HCT116 (cell line): Measurements from ENCODE around the gene ATF7. TPM values are rescaled to one million over a fixed set of nuclear protein-coding genes. Genes with fewer than 3 reads are reported as not detected.

ENCODE experiments used
- ATAC-seq: fragments of 200-7000 bp; cut with Tn5 transposase; 2 replicates; pipeline ENCODE4 v1.9.1; 2020; ENCODE audit warnings: mild to moderate bottlenecking, moderate library complexity
- BruUV-seq: library from RNA; stranded (reverse); fragments of 400-500 nt; replicated peaks from 2 replicates; lab custom pipeline; 2021; lab: Mats Ljungman, UMichigan
- CTCF ChIA-PET: fragments of 300-600 bp; sonication (Branson Sonifier 250); formaldehyde crosslinking; loops from one replicate; lab custom pipeline; 2021; ENCODE audit warnings: antibody characterized with exemption; lab: Charles Lee
- POLR2A ChIA-PET: fragments of 300-600, 350-600 bp; sonication (Branson Sonifier 250); formaldehyde crosslinking; loops from one replicate; lab custom pipeline; 2021; ENCODE audit warnings: antibody characterized with exemption; lab: Charles Lee
- RAD21 ChIA-PET, 2 experiments: fragments of 300-600 bp; sonication (Branson Sonifier 250); formaldehyde crosslinking; loops; one replicate each; lab custom pipeline; 2023; ENCODE audit warnings: low total read pairs in 2 of 2; ENCODE audit not compliant: uncharacterized antibody in 2 of 2, unreplicated experiment in 2 of 2, low non-redundant PET in 1 of 2; lab: Charles Lee
- DNase-seq: peaks from one replicate; pipeline ENCODE4 v3.0.0-alpha.2; 2010; ENCODE audit warnings: low read depth, low spot score
- H2AFZ ChIP-seq: fragments of 200-600 bp; shearing (Covaris generic), sonication (generic); 2 replicates; pipeline ENCODE4 v1.6.1; 2017; ENCODE audit warnings: low read depth, mixed run types, mixed read lengths, antibody characterized with exemption, low read length; ENCODE audit not compliant: poor library complexity, severe bottlenecking
- H3K27ac ChIP-seq: 2 replicates; pipeline ENCODE4 v1.5.1; 2012; ENCODE audit warnings: low read depth, low read length
- H3K27me3 ChIP-seq: fragments of 200-600 bp; sonication (generic); 2 replicates; pipeline ENCODE4 v1.6.1; 2016; ENCODE audit warnings: mixed run types, low read length, mixed read lengths; ENCODE audit not compliant: insufficient read depth
- H3K36me3 ChIP-seq, 2 experiments: fragments of 200-500 bp in 1 of 2; fragments of 200-600 bp in 1 of 2; sonication (Bioruptor generic) in 1 of 2; sonication (generic) in 1 of 2; 2 replicates each; pipeline versions ENCODE4 v1.5.1 to v1.6.1; 2014 to 2016; ENCODE audit warnings: low read length in 2 of 2, inconsistent platforms in 1 of 2, mixed read lengths in 1 of 2, mixed run types in 1 of 2; ENCODE audit not compliant: insufficient read depth in 2 of 2, control insufficient read depth in 1 of 2
- H3K4me1 ChIP-seq, 2 experiments: fragments of 200-600 bp in 1 of 2; sonication (generic) in 1 of 2; 2 replicates each; pipeline versions ENCODE4 v1.5.1 to v1.6.1; 2012 to 2017; ENCODE audit warnings: low read length in 2 of 2, inconsistent platforms in 1 of 2, mild to moderate bottlenecking in 1 of 2, mixed read lengths in 1 of 2, mixed run types in 1 of 2, moderate library complexity in 1 of 2; ENCODE audit not compliant: insufficient read depth in 2 of 2, control insufficient read depth in 1 of 2
- H3K4me2 ChIP-seq: fragments of 200-600 bp; sonication (generic); 2 replicates; pipeline ENCODE4 v1.6.1; 2017; ENCODE audit warnings: mixed run types, low read length, mixed read lengths
- H3K4me3 ChIP-seq, 2 experiments: fragments of 200-600 bp in 1 of 2; sonication (generic) in 1 of 2; replicated peaks in 1 of 2; 2 replicates each; pipeline ENCODE4 v1.5.1; 2011 to 2016; ENCODE audit warnings: low read length in 2 of 2, control low read depth in 1 of 2, low read depth in 1 of 2, mild to moderate bottlenecking in 1 of 2, mixed read lengths in 1 of 2, mixed run types in 1 of 2
- H3K79me2 ChIP-seq: fragments of 200-600 bp; sonication (generic); 2 replicates; pipeline ENCODE4 v1.6.1; 2017; ENCODE audit warnings: mild to moderate bottlenecking, mixed run types, low read length, moderate library complexity, mixed read lengths; ENCODE audit not compliant: insufficient read depth
- H3K9ac ChIP-seq: fragments of 200-600 bp; sonication (generic); 2 replicates; pipeline ENCODE4 v1.6.1; 2016; ENCODE audit warnings: low read length, mixed read lengths
- H3K9me2 ChIP-seq: fragments of 200-600 bp; sonication (generic), shearing (Covaris generic); 2 replicates; pipeline ENCODE4 v1.6.1; 2017; ENCODE audit warnings: mixed run types, mild to moderate bottlenecking, moderate library complexity; ENCODE audit not compliant: insufficient read depth
- H3K9me3 ChIP-seq, 2 experiments: fragments of 200-500 bp in 1 of 2; fragments of 200-600 bp in 1 of 2; sonication (Bioruptor generic) in 1 of 2; sonication (generic) in 1 of 2; 2 replicates each; pipeline ENCODE4 v1.6.1; 2014 to 2017; ENCODE audit warnings: low read length in 2 of 2, mixed read lengths in 2 of 2, inconsistent platforms in 1 of 2, low read depth in 1 of 2, mild to moderate bottlenecking in 1 of 2, mixed run types in 1 of 2, moderate library complexity in 1 of 2; ENCODE audit not compliant: control insufficient read depth in 1 of 2, insufficient read depth in 1 of 2
- H4K20me1 ChIP-seq: fragments of 200-600 bp; sonication (generic), shearing (Covaris generic); 2 replicates; pipeline ENCODE4 v1.6.1; 2017; ENCODE audit warnings: mixed run types, mild to moderate bottlenecking, moderate library complexity; ENCODE audit not compliant: insufficient read depth
- CEBPB ChIP-seq: IDR thresholded peaks from 2 replicates; pipeline ENCODE4 v1.6.1; 2012; ENCODE audit warnings: low read depth
- EGR1 ChIP-seq: IDR thresholded peaks from 2 replicates; pipeline ENCODE4 v1.6.1; 2012; ENCODE audit warnings: low read depth
- EZH2 ChIP-seq: fragments of 200-600 bp; sonication (generic); IDR thresholded peaks from 2 replicates; pipeline ENCODE4 v1.6.1; 2017; ENCODE audit warnings: antibody characterized with exemption, mixed run types
- FOSL1 ChIP-seq: IDR thresholded peaks from 2 replicates; pipeline ENCODE4 v1.6.1; 2012; ENCODE audit warnings: low read depth
- POLR2A ChIP-seq: IDR thresholded peaks from 2 replicates; pipeline ENCODE4 v1.7.0; 2011; ENCODE audit warnings: borderline replicate concordance; ENCODE audit not compliant: insufficient read depth, insufficient read length; ENCODE audit errors: extremely low read depth
- POLR2AphosphoS5 ChIP-seq: IDR thresholded peaks from 2 replicates; pipeline ENCODE4 v1.6.1; 2011; ENCODE audit warnings: mild to moderate bottlenecking, low read depth, low read length, moderate library complexity
- TCF7L2 ChIP-seq: IDR thresholded peaks from 2 replicates; pipeline ENCODE4 v1.7.0; 2011; ENCODE audit warnings: borderline replicate concordance, inconsistent platforms; ENCODE audit not compliant: insufficient read depth, insufficient read length; ENCODE audit errors: extremely low read depth
- YY1 ChIP-seq: IDR thresholded peaks from 2 replicates; pipeline ENCODE4 v1.6.1; 2011; ENCODE audit warnings: low read length, low read depth, moderate library complexity, mild to moderate bottlenecking; ENCODE audit not compliant: insufficient replicate concordance; ENCODE audit errors: extremely low read depth
- ZFX ChIP-seq: fragments of 450-650 bp; IDR thresholded peaks from 2 replicates; pipeline ENCODE4 v1.6.1; 2017
- ZNF274 ChIP-seq: fragments of 200-500 bp; sonication (Bioruptor generic); IDR thresholded peaks from 2 replicates; pipeline ENCODE4 v1.6.1; 2014; ENCODE audit warnings: mild to moderate bottlenecking, low read depth, low read length, inconsistent platforms
- intact Hi-C: fragments of 100-400 bp; cut with micrococcal nuclease; formaldehyde crosslinking; loops from 2 replicates; pipeline ENCODE4 v1.10.0; 2022
- total RNA-seq: library from RNA; stranded (reverse); gene quantifications from one replicate; pipeline ENCODE4 v1.2.1, GENCODE V29; 2021; ENCODE audit not compliant: unreplicated experiment
- TF ChIP-seq, protein P1 (sequence below): IDR thresholded peaks from 2 replicates; pipeline ENCODE4 v1.6.1; 2011; ENCODE audit warnings: mild to moderate bottlenecking, low read length, moderate library complexity; ENCODE audit not compliant: insufficient replicate concordance; ENCODE audit errors: extremely low read depth
- TF ChIP-seq, protein P2 (sequence below): IDR thresholded peaks from 2 replicates; pipeline ENCODE4 v1.6.1; 2012
- TF ChIP-seq, protein P3 (sequence below): IDR thresholded peaks from 2 replicates; pipeline ENCODE4 v1.6.1; 2012; ENCODE audit warnings: low read depth
- TF ChIP-seq, protein P4 (sequence below): IDR thresholded peaks from 2 replicates; pipeline ENCODE4 v1.6.1; 2012
- TF ChIP-seq, protein P5 (sequence below), 3 experiments: fragments of 200-600 bp in 1 of 3; sonication (generic) in 1 of 3; IDR thresholded peaks in 2 of 3; conservative IDR thresholded peaks in 1 of 3; 2 replicates each; pipeline ENCODE4 v1.5.1; 2012 to 2017; ENCODE audit warnings: low read depth in 2 of 3, low read length in 2 of 3, antibody characterized with exemption in 1 of 3, borderline replicate concordance in 1 of 3, control low read depth in 1 of 3, mild to moderate bottlenecking in 1 of 3, mixed read lengths in 1 of 3, mixed run types in 1 of 3, moderate library complexity in 1 of 3; ENCODE audit not compliant: insufficient read depth in 1 of 3

ATF7 gene
- total RNA-seq, 1 experiment from 2014 or later, result 24.0 TPM

DNA sequence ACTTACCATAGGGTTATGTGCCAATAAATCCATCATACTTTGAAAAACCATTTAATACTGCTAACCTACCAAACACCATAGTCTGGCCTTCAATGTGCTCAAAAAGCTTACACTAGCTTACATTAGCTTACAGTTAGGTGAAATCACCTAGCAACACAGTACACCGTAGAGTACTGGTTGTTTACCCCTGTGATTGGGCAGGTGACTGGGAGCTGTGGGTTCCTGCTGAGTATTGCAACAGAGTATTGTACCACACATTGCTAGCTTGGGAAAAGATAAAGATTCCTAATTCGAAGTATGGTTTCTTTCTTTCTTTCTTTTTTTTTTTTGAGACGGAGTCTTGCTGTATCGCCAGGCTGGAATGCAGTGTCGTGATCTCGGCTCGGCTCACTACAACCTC lies 44.1 kb upstream of the ATF7 start (continued):
- TF ChIP-seq, protein P1, sequence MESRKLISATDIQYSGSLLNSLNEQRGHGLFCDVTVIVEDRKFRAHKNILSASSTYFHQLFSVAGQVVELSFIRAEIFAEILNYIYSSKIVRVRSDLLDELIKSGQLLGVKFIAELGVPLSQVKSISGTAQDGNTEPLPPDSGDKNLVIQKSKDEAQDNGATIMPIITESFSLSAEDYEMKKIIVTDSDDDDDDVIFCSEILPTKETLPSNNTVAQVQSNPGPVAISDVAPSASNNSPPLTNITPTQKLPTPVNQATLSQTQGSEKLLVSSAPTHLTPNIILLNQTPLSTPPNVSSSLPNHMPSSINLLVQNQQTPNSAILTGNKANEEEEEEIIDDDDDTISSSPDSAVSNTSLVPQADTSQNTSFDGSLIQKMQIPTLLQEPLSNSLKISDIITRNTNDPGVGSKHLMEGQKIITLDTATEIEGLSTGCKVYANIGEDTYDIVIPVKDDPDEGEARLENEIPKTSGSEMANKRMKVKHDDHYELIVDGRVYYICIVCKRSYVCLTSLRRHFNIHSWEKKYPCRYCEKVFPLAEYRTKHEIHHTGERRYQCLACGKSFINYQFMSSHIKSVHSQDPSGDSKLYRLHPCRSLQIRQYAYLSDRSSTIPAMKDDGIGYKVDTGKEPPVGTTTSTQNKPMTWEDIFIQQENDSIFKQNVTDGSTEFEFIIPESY, result no peak

DNA sequence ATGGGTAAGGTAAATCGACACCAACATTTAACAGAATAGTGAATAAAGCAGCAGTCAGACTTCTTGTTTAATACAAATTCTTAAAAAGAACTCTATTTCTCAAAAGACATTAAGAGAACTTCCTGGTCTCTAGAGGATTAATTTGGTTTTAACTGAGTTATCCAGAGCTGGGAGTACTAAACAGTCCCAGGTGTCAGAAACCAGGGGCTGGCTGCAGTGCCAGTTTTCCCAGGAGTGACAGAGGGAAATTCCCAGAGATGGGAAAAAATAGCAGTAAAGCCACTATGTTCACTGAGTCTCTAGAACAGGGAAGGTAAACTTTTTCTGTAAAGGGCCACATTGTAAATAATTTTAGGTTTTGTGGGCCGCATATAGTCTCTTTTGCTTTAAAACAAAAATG lies 40.9 kb upstream of the ATF7 start:
- Histone ChIP-seq H3K79me2 (peaks cover 18% of the 10 kb centered on the region; the same call in 1 of the 2 replicates), H2AFZ (no peak overlapping the region), H3K4me2 (peak overlapping the region; percentile 30; the same call in 1 of the 2 replicates), H3K4me1 (peaks cover 12 to 49% of the 10 kb centered on the region in 2 experiments), H3K9me3 (no peaks in the 10 kb centered on the region), H3K9me2 (no peaks in the 10 kb centered on the region), H3K27me3 (no peaks in the 10 kb centered on the region), H3K4me3 (no peak overlapping the region), H3K27ac (peak overlapping the region; percentile 18; the same call in 1 of the 2 replicates), H4K20me1 (peaks cover 5% of the 10 kb centered on the region; the same call in 1 of the 2 replicates), H3K36me3 (peaks cover 14 to 55% of the 10 kb centered on the region in 2 experiments; a peak in 3 of 4 replicates), H3K9ac (no peak overlapping the region)
- DNase-seq (no peak), ATAC-seq (no peak)
- no TSS peak for BruUV-seq
- intact Hi-C loops, result no loop called here
- ChIA-PET RAD21 (no interaction called here), POLR2A (interaction anchor here (0.8 kb wide), 1 partner anchor 8 kb away, joined by 3 read pairs; no protein-coding TSS in a partner anchor), CTCF (interaction anchor here (1.9 kb wide), 1 partner anchor 9 kb away, joined by 6 read pairs; the partner anchor contains the start of gene ATP5MC2)
- TF ChIP-seq ZNF274 (no peak), EGR1 (no peak), POLR2A (no peak), EZH2 (no peak), POLR2AphosphoS5 (no peak), FOSL1 (no peak), YY1 (no peak), CEBPB (no peak), TCF7L2 (no peak), ZFX (no peak)
- TF ChIP-seq, protein P2, sequence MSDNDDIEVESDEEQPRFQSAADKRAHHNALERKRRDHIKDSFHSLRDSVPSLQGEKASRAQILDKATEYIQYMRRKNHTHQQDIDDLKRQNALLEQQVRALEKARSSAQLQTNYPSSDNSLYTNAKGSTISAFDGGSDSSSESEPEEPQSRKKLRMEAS, result no peak
- TF ChIP-seq, protein P3, sequence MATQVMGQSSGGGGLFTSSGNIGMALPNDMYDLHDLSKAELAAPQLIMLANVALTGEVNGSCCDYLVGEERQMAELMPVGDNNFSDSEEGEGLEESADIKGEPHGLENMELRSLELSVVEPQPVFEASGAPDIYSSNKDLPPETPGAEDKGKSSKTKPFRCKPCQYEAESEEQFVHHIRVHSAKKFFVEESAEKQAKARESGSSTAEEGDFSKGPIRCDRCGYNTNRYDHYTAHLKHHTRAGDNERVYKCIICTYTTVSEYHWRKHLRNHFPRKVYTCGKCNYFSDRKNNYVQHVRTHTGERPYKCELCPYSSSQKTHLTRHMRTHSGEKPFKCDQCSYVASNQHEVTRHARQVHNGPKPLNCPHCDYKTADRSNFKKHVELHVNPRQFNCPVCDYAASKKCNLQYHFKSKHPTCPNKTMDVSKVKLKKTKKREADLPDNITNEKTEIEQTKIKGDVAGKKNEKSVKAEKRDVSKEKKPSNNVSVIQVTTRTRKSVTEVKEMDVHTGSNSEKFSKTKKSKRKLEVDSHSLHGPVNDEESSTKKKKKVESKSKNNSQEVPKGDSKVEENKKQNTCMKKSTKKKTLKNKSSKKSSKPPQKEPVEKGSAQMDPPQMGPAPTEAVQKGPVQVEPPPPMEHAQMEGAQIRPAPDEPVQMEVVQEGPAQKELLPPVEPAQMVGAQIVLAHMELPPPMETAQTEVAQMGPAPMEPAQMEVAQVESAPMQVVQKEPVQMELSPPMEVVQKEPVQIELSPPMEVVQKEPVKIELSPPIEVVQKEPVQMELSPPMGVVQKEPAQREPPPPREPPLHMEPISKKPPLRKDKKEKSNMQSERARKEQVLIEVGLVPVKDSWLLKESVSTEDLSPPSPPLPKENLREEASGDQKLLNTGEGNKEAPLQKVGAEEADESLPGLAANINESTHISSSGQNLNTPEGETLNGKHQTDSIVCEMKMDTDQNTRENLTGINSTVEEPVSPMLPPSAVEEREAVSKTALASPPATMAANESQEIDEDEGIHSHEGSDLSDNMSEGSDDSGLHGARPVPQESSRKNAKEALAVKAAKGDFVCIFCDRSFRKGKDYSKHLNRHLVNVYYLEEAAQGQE, result no peak
- TF ChIP-seq, protein P4, sequence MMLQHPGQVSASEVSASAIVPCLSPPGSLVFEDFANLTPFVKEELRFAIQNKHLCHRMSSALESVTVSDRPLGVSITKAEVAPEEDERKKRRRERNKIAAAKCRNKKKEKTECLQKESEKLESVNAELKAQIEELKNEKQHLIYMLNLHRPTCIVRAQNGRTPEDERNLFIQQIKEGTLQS, result no peak
- TF ChIP-seq, protein P5, sequence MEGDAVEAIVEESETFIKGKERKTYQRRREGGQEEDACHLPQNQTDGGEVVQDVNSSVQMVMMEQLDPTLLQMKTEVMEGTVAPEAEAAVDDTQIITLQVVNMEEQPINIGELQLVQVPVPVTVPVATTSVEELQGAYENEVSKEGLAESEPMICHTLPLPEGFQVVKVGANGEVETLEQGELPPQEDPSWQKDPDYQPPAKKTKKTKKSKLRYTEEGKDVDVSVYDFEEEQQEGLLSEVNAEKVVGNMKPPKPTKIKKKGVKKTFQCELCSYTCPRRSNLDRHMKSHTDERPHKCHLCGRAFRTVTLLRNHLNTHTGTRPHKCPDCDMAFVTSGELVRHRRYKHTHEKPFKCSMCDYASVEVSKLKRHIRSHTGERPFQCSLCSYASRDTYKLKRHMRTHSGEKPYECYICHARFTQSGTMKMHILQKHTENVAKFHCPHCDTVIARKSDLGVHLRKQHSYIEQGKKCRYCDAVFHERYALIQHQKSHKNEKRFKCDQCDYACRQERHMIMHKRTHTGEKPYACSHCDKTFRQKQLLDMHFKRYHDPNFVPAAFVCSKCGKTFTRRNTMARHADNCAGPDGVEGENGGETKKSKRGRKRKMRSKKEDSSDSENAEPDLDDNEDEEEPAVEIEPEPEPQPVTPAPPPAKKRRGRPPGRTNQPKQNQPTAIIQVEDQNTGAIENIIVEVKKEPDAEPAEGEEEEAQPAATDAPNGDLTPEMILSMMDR (IDR thresholded peaks at IDR 0.05 in 2 of 3, conservative IDR thresholded peaks at IDR 0.05 in 1 of 3; ENCODE audit: borderline replicate concordance in 1 of 3, insufficient read depth in 1 of 3, low read depth in 2 of 3, low read length in 2 of 3), result no peak
